Body of pancreas (tissue), 4 donors: ENCODE data around the gene BCL3. TPM values are rescaled to one million over a fixed set of nuclear protein-coding genes. Genes with fewer than 3 reads are reported as not detected.

Source experiments
- ATAC-seq: fragments of 150-250 bp; one replicate; pipeline ENCODE4 v1.9.1; 2016
- DNase-seq, 4 donors: peaks; one replicate each; pipeline ENCODE4 v3.0.0-alpha.2; 2019
- H3K27ac ChIP-seq, 4 donors: fragments of 200-600 bp; sonication (generic); 1 replicate in 3 of 4; 2 replicates in 1 of 4; pipeline versions ENCODE4 v1.5.1 to v1.6.1; 2016 to 2019; ENCODE audit warnings: mild to moderate bottlenecking in 1 of 4, mixed read lengths in 1 of 4, moderate library complexity in 1 of 4
- H3K27me3 ChIP-seq, 2 donors: fragments of 200-600 bp; sonication (generic); one replicate each; pipeline ENCODE4 v1.6.0; 2016; ENCODE audit warnings: mild to moderate bottlenecking in 1 of 2
- H3K36me3 ChIP-seq, 2 donors: fragments of 200-600 bp; sonication (generic); replicated peaks in 1 of 2; 2 replicates each; pipeline ENCODE4 v1.5.1; 2016; ENCODE audit warnings: low read depth in 2 of 2; ENCODE audit not compliant: insufficient read depth in 1 of 2
- H3K4me1 ChIP-seq: fragments of 200-600 bp; sonication (generic); one replicate; pipeline ENCODE4 v1.6.0; 2016
- H3K4me3 ChIP-seq, 2 donors: fragments of 200-600 bp; sonication (generic); 1 replicate in 1 of 2; 2 replicates in 1 of 2; pipeline ENCODE4 v1.5.1; 2016 to 2019
- H3K9me3 ChIP-seq, 3 donors: fragments of 200-600 bp; sonication (generic); 1 replicate in 2 of 3; 2 replicates in 1 of 3; pipeline ENCODE4 v1.5.1; 2016
- POLR2A ChIP-seq, 3 donors: fragments of 450-650 bp; IDR thresholded peaks; one replicate each; pipeline ENCODE4 v1.6.1; 2016; ENCODE audit warnings: antibody characterized with exemption in 3 of 3, mild to moderate bottlenecking in 2 of 3
- WGBS, 2 donors: methylation state at CpG; one replicate each; pipeline ENCODE4 v1.1.5; 2017; 5-methylcytosine and 5-hydroxymethylcytosine counted together
- intact Hi-C: fragments of 100-400 bp; cut with DNase I; formaldehyde crosslinking; loops from one replicate; pipeline ENCODE4 v1.15.1; 2023
- total RNA-seq, 2 donors: library from RNA; depleted of rRNA; stranded (reverse); fragments of >200 nt; gene quantifications; one replicate each; pipeline ENCODE4 v1.1.0, GENCODE V29; 2016
- TF ChIP-seq, protein P1 (sequence below), 7 experiments: fragments of 450-650 bp in 4 of 7; fragments of 200-600 bp in 3 of 7; sonication (generic) in 3 of 7; IDR thresholded peaks; one replicate each; pipeline ENCODE4 v1.5.1; 2016 to 2019; ENCODE audit warnings: antibody characterized with exemption in 7 of 7

The BCL3 gene
- total RNA-seq, 2 donors from 2014 or later: 26.2 to 72.5 TPM

DNA sequence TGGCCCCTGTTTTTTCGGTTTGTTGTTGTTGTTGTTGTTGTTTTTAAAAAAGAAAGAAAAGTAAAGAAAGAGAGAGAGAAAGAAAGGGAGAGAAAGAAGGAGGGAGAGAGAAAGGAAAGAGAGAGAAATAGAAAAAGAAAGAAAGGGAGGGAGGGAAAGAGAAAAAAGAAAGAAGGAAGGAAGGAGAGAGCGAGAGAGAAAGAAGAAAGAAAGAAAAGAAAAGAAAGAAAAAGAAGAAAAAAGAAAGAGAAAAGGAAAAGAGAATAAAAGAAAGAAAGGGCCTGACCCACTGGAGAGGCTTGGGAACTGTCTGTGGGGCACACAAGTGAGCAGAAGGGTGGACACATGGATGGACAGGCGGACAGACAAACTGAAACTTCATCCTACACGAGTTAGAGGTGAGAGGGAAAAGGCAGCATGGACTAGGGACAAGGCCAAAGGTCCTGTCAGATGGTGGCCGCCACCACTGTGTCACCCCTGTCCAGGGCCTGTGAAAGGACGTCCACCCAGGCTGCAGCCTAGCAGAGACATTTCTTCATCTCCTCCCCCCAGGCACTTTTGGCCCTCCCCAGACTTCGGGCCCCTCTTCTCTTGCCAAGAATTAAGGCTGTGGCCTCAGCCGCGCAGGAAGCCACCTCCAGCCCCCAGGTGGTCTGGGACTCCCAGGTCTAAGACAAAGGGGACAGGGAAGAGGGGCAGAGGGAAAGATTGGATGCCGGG lies 51.3 kb downstream of the BCL3 start:
- no peaks in the 10 kb centered on the region for H3K36me3 ChIP-seq
- H3K27me3 ChIP-seq: no peaks in the 10 kb centered on the region
- H3K27ac ChIP-seq: no peak overlapping the region
- no peak for ATAC-seq
- peaks cover 26% of the 10 kb centered on the region for H3K4me1 ChIP-seq
- intact Hi-C loops: loop anchor here (5.0 kb wide), 1 partner anchor 43 kb away; no protein-coding TSS in a partner anchor
- WGBS, 2 donors: 62 to 63% methylated on average over 8 to 9 of the region's 10 CpGs
- no peak overlapping the region for H3K4me3 ChIP-seq
- no peaks in the 10 kb centered on the region for H3K9me3 ChIP-seq
- DNase-seq: no peak
- TF ChIP-seq POLR2A (IDR thresholded peaks at IDR 0.05): no peak
- TF ChIP-seq, protein P1, sequence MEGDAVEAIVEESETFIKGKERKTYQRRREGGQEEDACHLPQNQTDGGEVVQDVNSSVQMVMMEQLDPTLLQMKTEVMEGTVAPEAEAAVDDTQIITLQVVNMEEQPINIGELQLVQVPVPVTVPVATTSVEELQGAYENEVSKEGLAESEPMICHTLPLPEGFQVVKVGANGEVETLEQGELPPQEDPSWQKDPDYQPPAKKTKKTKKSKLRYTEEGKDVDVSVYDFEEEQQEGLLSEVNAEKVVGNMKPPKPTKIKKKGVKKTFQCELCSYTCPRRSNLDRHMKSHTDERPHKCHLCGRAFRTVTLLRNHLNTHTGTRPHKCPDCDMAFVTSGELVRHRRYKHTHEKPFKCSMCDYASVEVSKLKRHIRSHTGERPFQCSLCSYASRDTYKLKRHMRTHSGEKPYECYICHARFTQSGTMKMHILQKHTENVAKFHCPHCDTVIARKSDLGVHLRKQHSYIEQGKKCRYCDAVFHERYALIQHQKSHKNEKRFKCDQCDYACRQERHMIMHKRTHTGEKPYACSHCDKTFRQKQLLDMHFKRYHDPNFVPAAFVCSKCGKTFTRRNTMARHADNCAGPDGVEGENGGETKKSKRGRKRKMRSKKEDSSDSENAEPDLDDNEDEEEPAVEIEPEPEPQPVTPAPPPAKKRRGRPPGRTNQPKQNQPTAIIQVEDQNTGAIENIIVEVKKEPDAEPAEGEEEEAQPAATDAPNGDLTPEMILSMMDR (IDR thresholded peaks at IDR 0.05): no peak

DNA sequence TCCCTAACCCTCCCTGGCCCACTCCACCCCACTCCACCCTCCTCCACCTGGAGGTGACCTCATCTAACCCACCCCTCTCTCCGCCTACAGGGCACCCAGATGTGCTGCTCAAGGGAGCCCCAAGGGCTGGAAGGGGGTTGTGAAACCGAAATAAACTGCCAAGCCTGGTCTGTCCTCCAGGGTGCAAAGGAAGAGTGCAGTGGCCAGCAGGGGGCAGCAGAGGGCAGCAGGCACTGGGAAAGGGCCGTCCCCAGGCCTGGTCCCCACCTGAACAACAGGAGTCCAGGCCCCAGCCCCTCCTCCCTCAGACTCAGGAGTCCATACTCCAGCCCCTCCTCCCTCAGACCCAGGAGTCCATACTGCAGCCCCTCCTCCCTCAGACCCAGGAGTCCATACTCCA lies 52.0 kb downstream of the BCL3 start:
- TF ChIP-seq POLR2A (IDR thresholded peaks at IDR 0.05): no peak
- TF ChIP-seq, protein P1 (IDR thresholded peaks at IDR 0.05): peak; percentile 86 to 99 (median 96)
- WGBS, 2 donors: 9% methylated on average over 3 of the region's 3 CpGs; no CpG with 5 or more reads in 1 of the 2 donors
- H3K27me3 ChIP-seq: no peaks in the 10 kb centered on the region
- H3K4me1 ChIP-seq: peaks cover 26% of the 10 kb centered on the region
- ATAC-seq: peak; percentile 86
- intact Hi-C loops: no loop called here
- H3K36me3 ChIP-seq: no peaks in the 10 kb centered on the region
- H3K27ac ChIP-seq: no peak overlapping the region
- H3K4me3 ChIP-seq: no peak overlapping the region
- H3K9me3 ChIP-seq: no peaks in the 10 kb centered on the region
- peak; percentile 85 to 90 (median 88) for DNase-seq

DNA sequence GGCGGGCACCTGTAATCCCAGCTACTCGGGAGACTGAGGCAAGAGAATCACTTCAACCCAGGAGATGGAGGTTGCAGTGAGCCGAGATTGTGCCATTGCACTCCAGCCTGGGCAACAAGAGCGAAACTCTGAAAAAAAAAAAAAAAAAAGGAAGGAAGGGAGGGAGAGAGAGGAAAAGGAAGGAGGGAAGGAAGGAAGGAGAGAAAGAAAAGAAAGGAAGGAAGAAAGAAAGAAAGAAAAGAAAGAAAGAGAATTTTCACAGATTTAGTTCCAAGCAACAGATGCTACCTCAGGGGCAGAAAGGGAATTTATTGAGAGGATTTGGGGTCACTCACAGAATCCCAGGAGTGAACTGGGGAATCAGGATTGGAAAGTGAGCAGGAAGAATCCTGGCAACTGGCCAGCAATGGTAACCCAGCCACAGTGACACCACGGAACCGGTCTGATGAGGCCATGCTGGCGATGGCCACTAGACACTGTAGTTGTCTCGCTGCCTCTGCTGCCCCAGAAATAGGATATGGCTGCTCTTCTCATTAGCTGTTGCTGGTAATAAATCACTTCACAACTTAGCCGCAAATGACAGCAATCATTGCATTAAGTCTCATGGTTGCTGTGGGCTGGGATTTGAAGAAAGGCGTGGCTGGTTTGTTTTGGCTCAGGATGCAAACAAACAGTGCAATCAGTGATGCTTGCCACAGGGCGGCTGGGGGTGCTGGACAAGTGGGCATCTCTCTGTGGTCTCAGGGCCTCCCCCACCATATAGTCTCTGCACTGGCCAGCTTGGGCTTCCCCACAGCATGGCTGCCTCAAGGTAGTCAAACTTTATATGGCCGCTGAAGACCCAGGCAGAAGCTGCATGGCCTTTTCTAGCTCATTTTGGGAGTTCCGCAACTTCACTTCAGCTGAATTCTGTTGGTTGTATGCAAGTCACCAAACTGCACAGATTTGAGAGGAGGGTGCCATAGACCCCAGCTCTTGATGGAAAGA lies 55.2 kb downstream of the BCL3 start:
- DNase-seq (no peak), ATAC-seq (no peak)
- no peak overlapping the region for H3K4me3 ChIP-seq
- 87 to 93% methylated on average over 10 to 13 of the region's 13 CpGs for WGBS, 2 donors
- no peaks in the 10 kb centered on the region for H3K9me3 ChIP-seq
- intact Hi-C loops: no loop called here
- H3K27me3 ChIP-seq: no peaks in the 10 kb centered on the region
- TF ChIP-seq, protein P1 (IDR thresholded peaks at IDR 0.05): no peak
- TF ChIP-seq POLR2A (IDR thresholded peaks at IDR 0.05): no peak
- H3K4me1 ChIP-seq: peaks cover 28% of the 10 kb centered on the region
- no peak overlapping the region for H3K27ac ChIP-seq
- no peaks in the 10 kb centered on the region for H3K36me3 ChIP-seq

DNA sequence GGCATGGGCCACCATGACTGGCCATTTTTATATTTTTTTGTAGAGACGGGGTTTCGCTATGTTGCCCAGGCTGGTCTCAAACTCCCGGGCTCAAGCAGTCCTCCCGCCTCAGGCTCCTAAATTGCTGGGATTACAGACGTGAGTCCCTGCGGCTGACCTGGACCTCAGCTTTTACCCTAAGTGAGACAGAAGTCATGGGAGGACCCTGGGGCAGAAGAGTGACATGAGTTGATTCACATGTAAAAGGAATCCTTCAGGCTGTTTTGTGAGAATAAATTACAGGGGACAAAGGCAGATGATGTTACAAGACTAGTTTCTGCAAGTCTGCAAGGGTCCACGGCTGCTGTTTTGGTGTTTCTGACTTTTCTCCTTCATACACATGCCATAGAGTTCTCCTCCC lies 57.8 kb downstream of the BCL3 start:
- intact Hi-C loops: no loop called here
- Histone ChIP-seq H3K27me3 (no peaks in the 10 kb centered on the region), H3K4me1 (peaks cover 32% of the 10 kb centered on the region), H3K4me3 (no peak overlapping the region), H3K27ac (no peak overlapping the region), H3K9me3 (no peaks in the 10 kb centered on the region), H3K36me3 (no peaks in the 10 kb centered on the region)
- ATAC-seq: no peak
- 89 to 90% methylated on average over 3 to 7 of the region's 7 CpGs for WGBS, 2 donors
- TF ChIP-seq, protein P1 (IDR thresholded peaks at IDR 0.05): no peak
- no peak for TF ChIP-seq POLR2A (IDR thresholded peaks at IDR 0.05)
- no peak for DNase-seq
